Calu3 (cell line): Measurements from ENCODE around the gene HIGD1A. TPM values are rescaled to one million over a fixed set of nuclear protein-coding genes. Genes with fewer than 3 reads are reported as not detected.

Experiments
- BruUV-seq: library from RNA; stranded (reverse); fragments of 400-500 nt; replicated peaks from 2 replicates; lab custom pipeline; 2021; lab: Mats Ljungman, UMichigan
- CTCF ChIA-PET: fragments of 300-600 bp; sonication (Branson Sonifier 250); formaldehyde crosslinking; loops from one replicate; lab custom pipeline; 2022; ENCODE audit warnings: antibody characterized with exemption; lab: Charles Lee
- DNase-seq: peaks from one replicate; pipeline ENCODE4 v3.0.0; 2022
- H3K27ac Mint-ChIP-seq: one replicate; pipeline ENCODE4 v1.8.0; 2022; ENCODE audit warnings: mixed read lengths; ENCODE audit not compliant: unreplicated experiment
- H3K27me3 Mint-ChIP-seq: one replicate; pipeline ENCODE4 v1.8.0; 2022; ENCODE audit warnings: mixed read lengths; ENCODE audit not compliant: unreplicated experiment
- H3K36me3 Mint-ChIP-seq: one replicate; pipeline ENCODE4 v1.8.0; 2022; ENCODE audit warnings: mild to moderate bottlenecking, moderate library complexity, mixed read lengths; ENCODE audit not compliant: insufficient read depth, unreplicated experiment
- H3K4me1 Mint-ChIP-seq: one replicate; pipeline ENCODE4 v1.8.0; 2022; ENCODE audit warnings: mild to moderate bottlenecking, low read depth, mixed read lengths; ENCODE audit not compliant: unreplicated experiment
- H3K4me3 Mint-ChIP-seq: one replicate; pipeline ENCODE4 v1.8.0; 2022; ENCODE audit warnings: mild to moderate bottlenecking, low read depth, moderate library complexity, mixed read lengths; ENCODE audit not compliant: unreplicated experiment
- H3K9me3 Mint-ChIP-seq: one replicate; pipeline ENCODE4 v1.8.0; 2022; ENCODE audit warnings: low read depth, mixed read lengths; ENCODE audit not compliant: unreplicated experiment
- intact Hi-C: fragments of 100-400 bp; cut with micrococcal nuclease; formaldehyde crosslinking; loops from one replicate; pipeline ENCODE4 v1.10.0; 2022; ENCODE audit not compliant: unreplicated experiment
- total RNA-seq: library from RNA; stranded (reverse); gene quantifications from 2 replicates; pipeline ENCODE4 v1.2.3, GENCODE V29; 2022
- TF ChIP-seq, protein P1 (sequence below): fragments of 200-600 bp; IDR thresholded peaks from one replicate; pipeline ENCODE4 v1.8.0; 2022; ENCODE audit warnings: antibody characterized with exemption; ENCODE audit not compliant: unreplicated experiment

HIGD1A gene
- total RNA-seq, 1 experiment from 2014 or later = 88.1 TPM

DNA sequence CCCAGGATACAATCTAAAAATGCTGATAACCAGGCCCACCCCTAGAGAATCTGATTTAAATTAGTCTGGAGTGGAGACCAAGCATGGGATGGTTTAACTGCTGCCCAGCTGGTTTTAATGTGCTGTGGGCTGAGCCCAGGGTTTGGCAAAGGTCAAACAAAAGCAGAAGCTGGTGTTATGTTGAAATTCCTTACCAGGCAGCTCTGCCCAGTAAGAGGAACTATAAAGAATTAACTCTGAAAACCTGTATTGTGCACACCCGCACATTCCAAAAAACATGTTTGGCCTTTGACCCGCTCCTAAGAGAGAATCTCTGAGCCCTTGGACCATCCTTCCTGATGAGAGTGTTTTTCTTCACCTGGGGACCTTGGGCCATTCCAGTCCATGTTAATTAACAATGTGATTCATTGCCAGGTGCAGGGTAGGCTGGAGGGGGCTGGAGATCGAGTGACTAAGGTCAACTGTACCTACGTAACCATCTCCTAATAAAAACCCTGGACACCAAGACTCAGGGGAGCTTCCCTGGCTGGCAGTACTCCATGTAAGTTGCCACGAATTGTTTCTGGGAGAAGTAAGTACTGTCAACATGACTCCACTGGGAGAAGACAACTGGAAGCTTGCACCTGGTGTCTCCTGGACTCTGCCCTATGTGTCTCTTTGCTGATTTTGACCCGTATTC, 42.1 kb downstream of the HIGD1A start:
- Mint-ChIP-seq H3K27me3 (no peaks in the 10 kb centered on the region), H3K4me3 (no peak overlapping the region), H3K27ac (no peak overlapping the region), H3K4me1 (peaks cover 7% of the 10 kb centered on the region), H3K9me3 (no peaks in the 10 kb centered on the region), H3K36me3 (no peaks in the 10 kb centered on the region)
- TF ChIP-seq, protein P1, sequence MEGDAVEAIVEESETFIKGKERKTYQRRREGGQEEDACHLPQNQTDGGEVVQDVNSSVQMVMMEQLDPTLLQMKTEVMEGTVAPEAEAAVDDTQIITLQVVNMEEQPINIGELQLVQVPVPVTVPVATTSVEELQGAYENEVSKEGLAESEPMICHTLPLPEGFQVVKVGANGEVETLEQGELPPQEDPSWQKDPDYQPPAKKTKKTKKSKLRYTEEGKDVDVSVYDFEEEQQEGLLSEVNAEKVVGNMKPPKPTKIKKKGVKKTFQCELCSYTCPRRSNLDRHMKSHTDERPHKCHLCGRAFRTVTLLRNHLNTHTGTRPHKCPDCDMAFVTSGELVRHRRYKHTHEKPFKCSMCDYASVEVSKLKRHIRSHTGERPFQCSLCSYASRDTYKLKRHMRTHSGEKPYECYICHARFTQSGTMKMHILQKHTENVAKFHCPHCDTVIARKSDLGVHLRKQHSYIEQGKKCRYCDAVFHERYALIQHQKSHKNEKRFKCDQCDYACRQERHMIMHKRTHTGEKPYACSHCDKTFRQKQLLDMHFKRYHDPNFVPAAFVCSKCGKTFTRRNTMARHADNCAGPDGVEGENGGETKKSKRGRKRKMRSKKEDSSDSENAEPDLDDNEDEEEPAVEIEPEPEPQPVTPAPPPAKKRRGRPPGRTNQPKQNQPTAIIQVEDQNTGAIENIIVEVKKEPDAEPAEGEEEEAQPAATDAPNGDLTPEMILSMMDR = no peak
- CTCF ChIA-PET = interaction anchor here (0.5 kb wide), 1 partner anchor 79 kb away, joined by 6 read pairs; no protein-coding TSS in a partner anchor
- intact Hi-C loops = no loop called here
- DNase-seq = no peak
- no TSS peak for BruUV-seq

DNA sequence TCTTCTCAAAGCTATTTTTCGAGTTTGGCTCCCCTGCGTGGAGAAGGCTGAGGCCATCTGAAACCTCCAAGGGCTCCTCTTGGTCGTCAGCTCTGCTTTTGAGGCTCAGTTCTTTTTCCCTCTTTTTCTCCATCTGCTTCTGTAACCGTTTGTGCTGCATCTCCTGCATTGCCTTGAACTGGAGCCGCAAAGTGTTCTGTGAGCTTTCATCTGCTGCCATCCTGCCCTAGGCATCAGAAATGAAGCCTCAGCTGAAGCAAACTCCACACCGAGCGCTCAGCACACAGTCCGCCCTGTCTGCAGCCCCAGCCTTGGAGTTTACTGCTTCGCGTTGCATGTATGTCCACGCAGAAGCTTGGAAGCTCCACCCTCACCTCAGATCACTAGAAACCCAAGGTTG, 46.2 kb downstream of the HIGD1A start:
- Mint-ChIP-seq H3K4me1 (peaks cover 14% of the 10 kb centered on the region), H3K27ac (no peak overlapping the region), H3K27me3 (no peaks in the 10 kb centered on the region), H3K9me3 (no peaks in the 10 kb centered on the region), H3K36me3 (no peaks in the 10 kb centered on the region), H3K4me3 (no peak overlapping the region)
- TF ChIP-seq, protein P1 = no peak
- intact Hi-C loops = no loop called here
- CTCF ChIA-PET = no interaction called here
- DNase-seq = no peak
- no TSS peak for BruUV-seq

DNA sequence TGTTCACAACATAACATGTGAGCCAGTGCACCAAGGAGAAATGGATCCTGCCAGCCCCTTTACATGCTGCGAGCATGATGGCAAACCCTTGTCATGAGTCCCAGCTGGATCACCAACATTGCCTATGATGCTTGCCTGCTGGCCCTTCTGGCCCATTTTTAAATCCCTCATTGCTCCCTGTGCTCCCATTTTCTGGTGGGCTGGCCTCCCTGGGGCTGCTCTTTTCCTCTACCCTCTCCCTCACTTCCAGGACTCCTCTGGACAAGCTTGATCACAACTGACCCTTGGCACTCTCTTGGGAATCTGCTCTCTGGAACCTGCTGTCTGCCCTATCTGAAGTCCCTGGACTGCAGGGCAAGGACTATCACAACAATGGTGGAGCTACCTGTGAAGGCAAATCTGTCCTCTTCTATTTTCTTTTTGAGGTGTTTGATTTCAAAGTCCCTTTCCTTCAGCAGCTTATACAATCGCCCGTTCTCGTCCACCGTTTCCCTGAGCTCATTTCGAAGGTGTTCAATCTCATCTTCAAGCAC, 47.5 kb downstream of the HIGD1A start:
- H3K27me3 Mint-ChIP-seq = no peaks in the 10 kb centered on the region
- CTCF ChIA-PET = interaction anchor here (0.6 kb wide), 1 partner anchor 508 kb away, joined by 5 read pairs; no protein-coding TSS in a partner anchor
- H3K9me3 Mint-ChIP-seq = no peaks in the 10 kb centered on the region
- BruUV-seq = no TSS peak
- H3K4me1 Mint-ChIP-seq = peaks cover 14% of the 10 kb centered on the region
- TF ChIP-seq, protein P1 = no peak
- intact Hi-C loops = no loop called here
- H3K27ac Mint-ChIP-seq = no peak overlapping the region
- H3K36me3 Mint-ChIP-seq = no peaks in the 10 kb centered on the region
- DNase-seq = no peak
- no peak overlapping the region for H3K4me3 Mint-ChIP-seq

DNA sequence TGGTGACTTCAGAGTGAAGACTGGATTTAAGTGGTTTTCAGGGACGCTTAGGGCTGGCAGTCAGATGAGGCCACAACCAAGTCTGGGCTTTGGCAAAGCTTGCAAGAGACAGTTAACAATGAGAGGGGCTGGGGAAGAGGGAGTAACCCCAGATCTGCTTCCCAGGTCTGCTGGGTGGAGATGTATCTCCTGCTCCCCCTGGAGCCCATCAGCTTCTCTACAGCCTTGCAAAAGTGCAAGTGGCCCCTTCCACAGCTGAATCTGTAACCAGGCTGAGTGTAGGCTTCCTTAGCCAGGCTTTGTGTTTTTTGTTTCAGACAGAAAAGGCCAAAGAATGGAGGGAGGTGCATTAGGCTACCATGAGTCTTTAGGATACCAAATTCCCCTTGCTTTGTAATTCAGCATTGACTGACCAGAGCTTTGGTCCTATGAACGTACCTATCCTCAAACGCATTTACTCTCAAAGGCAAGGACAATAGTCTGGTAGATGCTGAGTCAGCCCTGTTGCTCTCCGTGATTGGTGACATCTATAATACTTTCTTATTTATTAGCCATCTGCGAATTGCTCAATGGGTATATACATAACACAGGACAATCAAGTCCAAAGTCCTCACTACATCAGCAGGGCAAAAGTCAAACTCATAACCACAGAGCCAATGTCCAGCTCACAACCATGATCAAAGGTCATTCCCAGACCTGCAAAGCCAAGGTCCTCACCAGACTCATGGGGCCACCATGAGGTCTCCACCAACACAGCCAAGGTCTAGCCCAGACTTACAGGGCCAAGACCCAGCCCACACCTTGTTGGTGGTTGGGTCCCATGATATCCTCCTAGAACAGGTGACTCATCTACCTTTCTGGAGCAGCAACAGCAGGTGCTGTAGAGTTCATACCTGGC, 48.4 kb downstream of the HIGD1A start:
- peaks cover 14% of the 10 kb centered on the region for H3K4me1 Mint-ChIP-seq
- H3K36me3 Mint-ChIP-seq = no peaks in the 10 kb centered on the region
- no peak overlapping the region for H3K4me3 Mint-ChIP-seq
- CTCF ChIA-PET = interaction anchor here (0.6 kb wide), 1 partner anchor 507 kb away, joined by 5 read pairs; no protein-coding TSS in a partner anchor
- TF ChIP-seq, protein P1 = no peak
- no peak for DNase-seq
- BruUV-seq = no TSS peak
- no peak overlapping the region for H3K27ac Mint-ChIP-seq
- no peaks in the 10 kb centered on the region for H3K27me3 Mint-ChIP-seq
- H3K9me3 Mint-ChIP-seq = no peaks in the 10 kb centered on the region
- intact Hi-C loops = no loop called here
